ENCODE data around the gene NEIL3. TPM values are rescaled to one million over a fixed set of nuclear protein-coding genes. Genes with fewer than 3 reads are reported as not detected.

NEIL3 gene
- total RNA-seq, 6 donors from 2014 or later, result 0.39 to 1.0 (median 0.61) TPM; not detected in 2

GRCh38 chr4:177320721-177321120, 11.0 kb downstream of the NEIL3 start:
- no peak for ATAC-seq (ENCODE audit: low FRiP score in 2 of 2)

GRCh38 chr4:177321647-177322046, 12.0 kb downstream of the NEIL3 start:
- TF ChIP-seq POLR2A (IDR thresholded peaks at IDR 0.05), result no peak
- TF ChIP-seq POLR2AphosphoS5 (IDR thresholded peaks at IDR 0.05), result no peak
- no peak for TF ChIP-seq CTCF (IDR thresholded peaks at IDR 0.05)

More at GRCh38 chr4:177320721-177321120, 11.0 kb downstream of the NEIL3 start:
- Histone ChIP-seq H3K4me3 (no peak overlapping the region), H3K27ac (no peak overlapping the region), H3K36me3 (no peaks in the 10 kb centered on the region), H3K27me3 (no peaks in the 10 kb centered on the region), H3K4me1 (no peaks in the 10 kb centered on the region), H3K9me3 (no peaks in the 10 kb centered on the region)
- peak in 1 of 2 donors; percentile 45 for DNase-seq
- WGBS, 2 donors, result 97% methylated on average over 5 of the region's 5 CpGs
- TF ChIP-seq EP300 (IDR thresholded peaks at IDR 0.05) (no peak), POLR2A (IDR thresholded peaks at IDR 0.05) (no peak), POLR2AphosphoS5 (IDR thresholded peaks at IDR 0.05) (no peak)

GRCh38 chr4:177322266-177322665, 12.6 kb downstream of the NEIL3 start:
- Histone ChIP-seq H3K4me3 (no peak overlapping the region), H3K27ac (no peak overlapping the region), H3K36me3 (no peaks in the 10 kb centered on the region), H3K4me1 (no peaks in the 10 kb centered on the region), H3K9me3 (no peaks in the 10 kb centered on the region), H3K27me3 (no peaks in the 10 kb centered on the region)
- 75 to 77% methylated on average over 7 of the region's 7 CpGs for WGBS, 2 donors
- no peak for DNase-seq
- no peak for ATAC-seq (ENCODE audit: low FRiP score in 2 of 2)
- TF ChIP-seq CTCF (IDR thresholded peaks at IDR 0.05), result no peak
- TF ChIP-seq POLR2AphosphoS5 (IDR thresholded peaks at IDR 0.05), result no peak
- no peak for TF ChIP-seq POLR2A (IDR thresholded peaks at IDR 0.05)
- TF ChIP-seq EP300 (IDR thresholded peaks at IDR 0.05), result no peak

More at GRCh38 chr4:177321647-177322046, 12.0 kb downstream of the NEIL3 start:
- Histone ChIP-seq H3K9me3 (no peaks in the 10 kb centered on the region), H3K4me3 (no peak overlapping the region), H3K27me3 (no peaks in the 10 kb centered on the region), H3K36me3 (no peaks in the 10 kb centered on the region), H3K27ac (no peak overlapping the region), H3K4me1 (no peaks in the 10 kb centered on the region)
- no peak for ATAC-seq (ENCODE audit: low FRiP score in 2 of 2)
- 84 to 96% methylated on average over 3 of the region's 3 CpGs for WGBS, 2 donors
- DNase-seq, result no peak

GRCh38 chr4:177322881-177323280, 13.2 kb downstream of the NEIL3 start:
- TF ChIP-seq CTCF (IDR thresholded peaks at IDR 0.05) (no peak), EP300 (IDR thresholded peaks at IDR 0.05) (no peak), POLR2A (IDR thresholded peaks at IDR 0.05) (no peak), POLR2AphosphoS5 (IDR thresholded peaks at IDR 0.05) (no peak)
- H3K9me3 ChIP-seq, result no peaks in the 10 kb centered on the region
- WGBS, 2 donors, result 65 to 79% methylated on average over 3 of the region's 3 CpGs
- H3K36me3 ChIP-seq, result no peaks in the 10 kb centered on the region
- H3K27ac ChIP-seq, result no peak overlapping the region
- H3K4me3 ChIP-seq, result no peak overlapping the region
- no peaks in the 10 kb centered on the region for H3K27me3 ChIP-seq
- no peaks in the 10 kb centered on the region for H3K4me1 ChIP-seq
- DNase-seq, result no peak
- no peak for ATAC-seq (ENCODE audit: low FRiP score in 2 of 2)

- Histone ChIP-seq H3K9me3 (no peaks in the 10 kb centered on the region), H3K27ac (no peak overlapping the region), H3K36me3 (no peaks in the 10 kb centered on the region), H3K27me3 (no peaks in the 10 kb centered on the region), H3K4me3 (no peak overlapping the region), H3K4me1 (no peaks in the 10 kb centered on the region)
- WGBS, 2 donors, result 50 to 75% methylated on average over 1 of the region's 1 CpG
- DNase-seq (no peak), ATAC-seq (ENCODE audit: low FRiP score in 2 of 2) (no peak)
- no peak for TF ChIP-seq POLR2A (IDR thresholded peaks at IDR 0.05)
- no peak for TF ChIP-seq CTCF (IDR thresholded peaks at IDR 0.05)
- TF ChIP-seq POLR2AphosphoS5 (IDR thresholded peaks at IDR 0.05), result no peak
- no peak for TF ChIP-seq EP300 (IDR thresholded peaks at IDR 0.05)
Measured at GRCh38 chr4:177323416-177323815, 13.7 kb downstream of the NEIL3 start.
